ENCODE results near the gene HHIPL1. TPM values are rescaled to one million over a fixed set of nuclear protein-coding genes. Genes with fewer than 3 reads are reported as not detected.

HHIPL1 gene
- polyA plus RNA-seq, 2 of the 4 experiments (the other 2 are of a cell fraction): 0.19 to 0.23 TPM

DNA sequence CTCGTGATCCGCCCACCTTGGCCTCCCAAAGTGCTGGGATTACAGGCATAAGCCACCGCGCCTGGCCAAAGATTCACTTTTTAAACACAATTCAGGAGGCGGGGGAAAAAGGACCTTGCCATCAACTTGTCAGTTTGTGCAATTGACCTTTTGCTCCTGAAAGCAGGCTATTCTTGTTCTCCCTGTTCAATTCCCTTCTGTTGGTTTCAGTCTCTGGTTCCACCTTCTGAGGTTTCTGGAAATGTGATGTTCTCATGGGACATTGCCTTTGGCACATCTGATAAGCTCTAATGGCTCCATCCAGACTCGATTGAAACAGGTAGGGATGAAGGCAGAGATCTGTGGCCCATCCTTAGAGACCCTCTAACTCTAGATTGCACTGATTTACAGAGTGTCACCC, 23.0 kb upstream of the HHIPL1 start:
- ATAC-seq (no peak), FAIRE-seq (no peak), DNase-seq (ENCODE audit: low read depth in 1 of 2, low spot score in 1 of 2) (no peak)
- ChIA-PET CTCF (interaction anchor here (1.0 to 4.0 kb wide), 7 partner anchors 11 to 104 kb away, joined by 3 to 15 read pairs (median 9); no protein-coding TSS in a partner anchor), POLR2A (no interaction called here)
- no peak for TF ChIP-seq RAD21 (conservative IDR thresholded peaks at IDR 0.05 in 1 of 2, IDR thresholded peaks at IDR 0.05 in 1 of 2)
- TF ChIP-seq RFX5 (IDR thresholded peaks at IDR 0.05): no peak
- TF ChIP-seq PHF8 (IDR thresholded peaks at IDR 0.05; ENCODE audit: borderline replicate concordance, low read depth): no peak
- no peak for TF ChIP-seq EHMT2 (IDR thresholded peaks at IDR 0.05; ENCODE audit: low read depth)
- no peak for TF ChIP-seq BHLHE40 (IDR thresholded peaks at IDR 0.05; ENCODE audit: low read depth, low read length)
- TF ChIP-seq, protein P1, sequence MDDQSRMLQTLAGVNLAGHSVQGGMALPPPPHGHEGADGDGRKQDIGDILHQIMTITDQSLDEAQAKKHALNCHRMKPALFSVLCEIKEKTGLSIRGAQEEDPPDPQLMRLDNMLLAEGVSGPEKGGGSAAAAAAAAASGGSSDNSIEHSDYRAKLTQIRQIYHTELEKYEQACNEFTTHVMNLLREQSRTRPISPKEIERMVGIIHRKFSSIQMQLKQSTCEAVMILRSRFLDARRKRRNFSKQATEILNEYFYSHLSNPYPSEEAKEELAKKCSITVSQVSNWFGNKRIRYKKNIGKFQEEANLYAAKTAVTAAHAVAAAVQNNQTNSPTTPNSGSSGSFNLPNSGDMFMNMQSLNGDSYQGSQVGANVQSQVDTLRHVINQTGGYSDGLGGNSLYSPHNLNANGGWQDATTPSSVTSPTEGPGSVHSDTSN (IDR thresholded peaks at IDR 0.05): no peak
- TF ChIP-seq NPAS2 (CRISPR knock-in tag; IDR thresholded peaks at IDR 0.05; ENCODE audit: borderline replicate concordance): no peak
- TF ChIP-seq, protein P2, sequence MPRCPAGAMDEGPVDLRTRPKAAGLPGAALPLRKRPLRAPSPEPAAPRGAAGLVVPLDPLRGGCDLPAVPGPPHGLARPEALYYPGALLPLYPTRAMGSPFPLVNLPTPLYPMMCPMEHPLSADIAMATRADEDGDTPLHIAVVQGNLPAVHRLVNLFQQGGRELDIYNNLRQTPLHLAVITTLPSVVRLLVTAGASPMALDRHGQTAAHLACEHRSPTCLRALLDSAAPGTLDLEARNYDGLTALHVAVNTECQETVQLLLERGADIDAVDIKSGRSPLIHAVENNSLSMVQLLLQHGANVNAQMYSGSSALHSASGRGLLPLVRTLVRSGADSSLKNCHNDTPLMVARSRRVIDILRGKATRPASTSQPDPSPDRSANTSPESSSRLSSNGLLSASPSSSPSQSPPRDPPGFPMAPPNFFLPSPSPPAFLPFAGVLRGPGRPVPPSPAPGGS (IDR thresholded peaks at IDR 0.05): no peak
- no peak for TF ChIP-seq JUN (IDR thresholded peaks at IDR 0.05)
- TF ChIP-seq POLR2A (IDR thresholded peaks at IDR 0.05; ENCODE audit: low read length): no peak
- TF ChIP-seq RARB (CRISPR knock-in tag; IDR thresholded peaks at IDR 0.05): no peak
- TF ChIP-seq ESRRA (IDR thresholded peaks at IDR 0.05; ENCODE audit: borderline replicate concordance, low read length): no peak
- no peak for TF ChIP-seq ZSCAN20 (CRISPR knock-in tag; IDR thresholded peaks at IDR 0.05)
- TF ChIP-seq NFE2L2 (conservative IDR thresholded peaks at IDR 0.05; ENCODE audit: low read length): no peak
- TF ChIP-seq CHD2 (IDR thresholded peaks at IDR 0.05; ENCODE audit: low read length, partially characterized antibody): no peak
- no peak for TF ChIP-seq CBX2 (IDR thresholded peaks at IDR 0.05; ENCODE audit: borderline replicate concordance, low read depth)
- no peak for TF ChIP-seq ZC3H11A (IDR thresholded peaks at IDR 0.05)
- WGBS (ENCODE audit: missing lambda C conversion rate): 82% methylated on average over 6 of the region's 6 CpGs
- no peaks in the 10 kb centered on the region for H3K4me1 ChIP-seq
- no peak overlapping the region for H3K4me3 ChIP-seq
- no peak overlapping the region for H3K4me2 ChIP-seq
- no peak overlapping the region for H3K27ac ChIP-seq
- H3K9me3 ChIP-seq: no peaks in the 10 kb centered on the region

DNA sequence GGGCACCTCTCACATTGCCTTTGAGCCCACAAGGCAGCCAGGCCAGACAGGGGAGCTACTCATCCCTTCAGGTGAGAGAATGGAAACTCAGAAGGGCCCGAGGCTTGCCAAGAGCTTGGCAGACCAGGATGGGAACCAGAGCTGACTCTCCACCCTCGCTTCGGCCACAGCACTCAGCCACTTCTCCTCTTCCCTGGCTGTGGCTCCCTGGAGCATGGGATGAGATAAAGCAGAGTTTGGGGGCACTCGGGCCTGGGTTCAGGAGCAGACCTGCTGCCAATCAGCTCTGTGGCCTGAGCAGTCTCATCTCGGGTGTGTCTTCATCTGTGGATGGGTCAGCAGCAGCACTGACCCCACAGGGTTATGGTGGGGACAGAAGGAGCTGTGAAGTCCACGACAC, 20.9 kb upstream of the HHIPL1 start:
- Histone ChIP-seq H3K27ac (no peak overlapping the region), H3K4me1 (0 out of 3 replicates have a peak, but pooled peaks cover 3% of the 10 kb centered on the region), H3K4me2 (no peak overlapping the region), H3K4me3 (no peak overlapping the region), H3K9me3 (no peaks in the 10 kb centered on the region)
- ATAC-seq (no peak), DNase-seq (ENCODE audit: low read depth in 1 of 2, low spot score in 1 of 2) (no peak), FAIRE-seq (no peak)
- WGBS (ENCODE audit: missing lambda C conversion rate): 64% methylated on average over 6 of the region's 6 CpGs
- ChIA-PET CTCF (interaction anchor here (0.6 to 4.0 kb wide), 8 partner anchors 14 to 106 kb away, joined by 3 to 15 read pairs (median 10); no protein-coding TSS in a partner anchor), POLR2A (no interaction called here)
- TF ChIP-seq POLR2A (IDR thresholded peaks at IDR 0.05; ENCODE audit: low read length) (no peak), RAD21 (conservative IDR thresholded peaks at IDR 0.05 in 1 of 2, IDR thresholded peaks at IDR 0.05 in 1 of 2) (no peak), CBX8 (IDR thresholded peaks at IDR 0.05) (no peak), ESRRA (IDR thresholded peaks at IDR 0.05; ENCODE audit: borderline replicate concordance, low read length) (no peak), CBX2 (IDR thresholded peaks at IDR 0.05; ENCODE audit: borderline replicate concordance, low read depth) (no peak), JUN (IDR thresholded peaks at IDR 0.05) (no peak), FOSL2 (IDR thresholded peaks at IDR 0.05) (no peak), FOSL2 (CRISPR knock-in tag; IDR thresholded peaks at IDR 0.05) (no peak)
- TF ChIP-seq, protein P1 (IDR thresholded peaks at IDR 0.05): no peak
- TF ChIP-seq, protein P3, sequence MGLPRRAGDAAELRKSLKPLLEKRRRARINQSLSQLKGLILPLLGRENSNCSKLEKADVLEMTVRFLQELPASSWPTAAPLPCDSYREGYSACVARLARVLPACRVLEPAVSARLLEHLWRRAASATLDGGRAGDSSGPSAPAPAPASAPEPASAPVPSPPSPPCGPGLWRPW (IDR thresholded peaks at IDR 0.05): no peak
